HG02610 (cell line): ENCODE measurements around the gene SND1.

Experiments used
- ATAC-seq: cut with Tn5 transposase; IDR thresholded peaks from one replicate; pipeline ENCODE4 v1.9.1; 2021; ENCODE audit warnings: mild to moderate bottlenecking, moderate library complexity; ENCODE audit not compliant: unreplicated experiment

SND1 gene

DNA sequence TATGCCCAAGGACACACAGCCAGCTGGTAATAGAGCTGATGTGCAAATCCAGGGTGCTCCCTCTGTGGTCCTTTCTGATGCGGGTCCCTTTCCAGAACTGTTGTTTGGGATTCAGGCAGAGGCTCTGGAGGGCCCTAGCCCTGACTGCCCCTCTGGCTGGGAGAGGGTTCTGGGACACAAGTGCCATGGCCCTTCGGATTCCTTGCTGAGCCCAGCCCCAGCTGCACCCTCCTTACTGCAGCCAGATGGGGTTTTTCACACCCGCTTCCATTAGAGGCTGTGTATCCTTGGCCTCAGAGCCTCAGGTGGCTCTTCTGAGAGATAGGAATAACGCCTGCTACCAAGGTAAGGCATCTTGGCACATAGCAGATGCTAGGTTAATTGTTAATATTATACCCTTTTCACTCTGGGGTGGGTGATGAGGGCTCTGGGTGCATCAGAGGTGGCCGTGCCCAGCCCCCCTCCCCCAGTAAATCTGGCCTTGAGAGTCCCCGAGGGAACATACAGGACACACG is 469.0 kb downstream of the SND1 start:
- no peak for ATAC-seq

DNA sequence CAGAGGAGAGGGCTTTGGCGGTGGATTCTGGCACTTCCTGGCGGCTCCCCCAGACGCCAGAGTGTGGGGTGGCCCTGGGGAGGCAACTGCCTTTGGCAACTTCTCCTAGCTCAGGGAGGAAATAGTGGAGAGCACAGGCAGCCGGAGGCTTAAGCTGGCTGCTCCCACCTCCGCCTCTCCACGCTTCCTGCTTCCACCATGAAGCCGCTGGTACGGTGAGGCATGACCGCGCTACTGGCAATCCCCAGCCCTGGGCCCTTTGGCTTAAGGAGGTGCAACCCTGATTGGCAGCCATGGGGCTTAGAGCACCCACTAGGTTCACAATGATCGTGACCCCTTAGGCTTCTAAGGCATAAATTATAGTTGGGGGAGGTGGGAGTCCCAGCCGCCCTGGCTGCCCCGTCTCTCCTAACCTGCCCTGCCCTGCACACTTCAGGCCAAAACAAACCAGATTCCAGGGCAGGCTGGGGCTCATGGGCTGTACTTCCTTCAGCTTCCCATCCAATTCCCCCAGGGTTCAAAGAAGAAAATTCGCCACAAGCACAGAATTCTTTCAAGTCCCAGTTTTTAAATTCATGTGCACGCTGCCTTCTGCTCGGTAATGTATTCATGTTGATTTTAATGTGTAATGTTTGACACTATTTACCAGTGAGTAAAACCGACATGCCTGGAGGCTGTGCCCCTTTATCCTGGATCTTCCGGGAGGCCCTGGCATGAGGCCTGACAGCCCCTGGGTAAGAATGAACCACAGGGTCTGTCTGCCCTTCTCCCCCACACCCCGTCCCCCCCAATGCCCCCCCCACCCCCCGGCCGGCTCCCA is 469.9 kb downstream of the SND1 start:
- no peak for ATAC-seq

DNA sequence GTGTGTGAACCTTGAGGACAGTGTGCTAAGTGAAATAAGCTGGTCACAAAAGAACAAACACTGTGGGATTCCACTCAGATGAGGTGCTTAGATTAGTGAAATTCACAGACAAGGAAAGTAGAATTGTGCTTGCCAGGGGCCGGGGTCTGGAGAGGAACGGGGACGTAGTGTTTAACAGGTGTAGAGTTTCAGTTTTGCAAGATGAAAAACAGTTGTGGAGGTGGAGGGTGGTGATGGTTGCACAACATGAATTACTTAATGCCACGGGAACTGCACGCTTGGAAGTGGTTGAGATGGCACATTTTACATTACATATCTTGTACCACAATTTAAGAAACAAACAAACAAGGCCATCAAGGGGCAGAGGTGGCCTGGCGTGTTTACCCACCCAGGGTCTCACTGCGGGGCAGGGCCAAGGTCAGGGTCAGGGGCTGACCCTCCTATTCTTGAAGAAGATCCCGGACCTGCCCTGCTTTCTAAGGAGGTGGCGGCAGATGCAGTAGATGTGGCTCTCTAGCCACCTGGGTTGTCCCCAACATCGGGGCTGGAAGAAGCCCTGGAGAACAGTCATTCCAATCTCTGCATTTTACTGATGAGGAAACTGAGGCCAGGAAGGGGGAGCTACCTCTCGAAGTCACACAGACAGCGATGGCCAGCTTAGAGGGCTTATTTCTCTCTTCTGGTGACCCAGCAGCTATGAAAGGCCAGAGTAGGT is 470.7 kb downstream of the SND1 start:
- no peak for ATAC-seq

DNA sequence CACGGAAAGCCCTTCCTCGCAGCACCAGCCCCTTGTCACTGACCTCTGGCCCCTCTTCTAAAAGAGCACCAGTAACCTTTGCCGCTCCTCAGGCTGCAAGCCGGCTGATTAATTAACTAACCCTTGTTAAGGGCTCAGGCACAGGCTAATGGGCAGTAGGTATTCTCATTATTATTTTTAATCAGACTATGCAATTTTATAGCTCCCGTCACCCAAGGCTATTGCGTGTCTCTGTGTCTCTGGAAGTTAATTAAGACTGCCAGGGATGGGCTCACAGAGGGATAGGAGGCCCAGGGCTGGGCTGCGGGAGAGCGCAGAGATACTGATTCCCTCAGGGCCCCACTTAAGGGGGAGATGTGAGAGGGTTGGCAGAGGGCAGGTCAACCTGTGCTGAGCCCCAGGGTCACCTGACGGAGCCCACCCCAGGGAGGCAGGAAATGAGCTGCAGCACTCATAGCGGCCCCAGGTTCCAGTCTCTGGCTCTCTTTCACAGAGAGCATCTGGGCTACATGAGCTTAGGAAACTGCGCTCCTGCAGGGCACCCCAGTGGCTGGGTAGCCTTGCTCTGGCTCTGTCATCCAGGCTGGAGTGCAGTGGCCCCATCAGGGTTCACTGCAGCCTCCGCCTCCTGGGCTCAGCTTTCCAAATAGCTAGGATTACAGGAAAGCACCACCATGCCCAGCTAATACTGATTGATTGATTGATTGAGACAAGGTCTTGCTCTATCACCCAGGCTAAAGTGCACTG is 471.5 kb downstream of the SND1 start:
- ATAC-seq, result no peak

DNA sequence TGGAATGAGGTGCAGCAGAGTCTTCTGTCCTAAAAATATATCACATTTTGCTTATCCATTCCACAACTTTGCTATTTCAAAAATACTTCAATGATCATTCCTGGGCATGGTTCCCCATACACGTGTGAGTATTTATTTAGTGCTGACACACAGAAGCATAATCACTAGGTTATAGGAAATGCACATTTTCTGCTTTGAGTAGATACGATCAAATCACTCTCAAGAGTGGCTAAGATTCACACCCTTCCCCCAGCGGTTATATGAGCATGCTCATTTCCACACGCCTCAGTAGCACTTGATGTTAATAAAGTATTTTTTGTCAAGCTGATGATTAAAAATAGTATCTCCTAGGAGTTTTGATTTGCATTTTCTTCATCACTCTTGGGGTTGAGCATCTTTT is 472.8 kb downstream of the SND1 start:
- ATAC-seq, result no peak

DNA sequence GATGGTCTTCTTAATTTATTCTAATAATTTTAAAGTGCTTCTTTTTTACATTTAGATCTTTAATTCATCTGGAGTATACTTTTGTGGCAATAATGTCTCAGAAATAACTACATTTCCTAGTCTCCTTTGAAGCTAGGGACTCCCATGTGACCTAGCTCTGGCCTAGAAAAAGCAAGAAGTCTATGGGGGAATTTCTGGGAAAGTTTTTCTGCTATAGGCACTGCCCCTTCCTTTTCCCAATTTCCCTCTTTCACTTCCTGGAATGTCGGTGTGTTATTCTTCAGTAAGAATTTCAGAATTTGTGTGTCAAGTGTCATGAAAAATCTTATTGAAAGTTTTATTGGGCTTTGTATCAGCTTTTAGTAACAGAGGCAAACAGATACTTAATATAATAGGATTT is 473.8 kb downstream of the SND1 start:
- ATAC-seq, result no peak

DNA sequence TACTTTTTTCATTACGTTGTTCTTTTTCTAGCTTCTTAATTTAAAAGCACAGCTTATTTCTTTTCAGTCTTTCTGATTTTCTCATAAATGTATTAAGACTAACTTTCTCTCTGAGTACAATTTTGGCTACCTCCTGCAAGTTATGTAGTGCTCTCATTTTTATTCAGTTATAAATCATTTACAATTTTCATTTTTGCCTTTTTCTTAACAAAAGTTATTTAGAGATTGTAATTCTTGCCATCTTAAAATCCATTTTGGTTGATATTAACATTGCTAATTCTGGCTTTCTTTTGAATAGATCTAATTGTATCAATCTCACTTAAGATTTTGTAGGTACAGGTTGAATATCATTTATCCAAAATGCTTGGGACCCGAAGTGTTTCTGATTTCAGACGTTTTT is 476.4 kb downstream of the SND1 start:
- ATAC-seq, result no peak

DNA sequence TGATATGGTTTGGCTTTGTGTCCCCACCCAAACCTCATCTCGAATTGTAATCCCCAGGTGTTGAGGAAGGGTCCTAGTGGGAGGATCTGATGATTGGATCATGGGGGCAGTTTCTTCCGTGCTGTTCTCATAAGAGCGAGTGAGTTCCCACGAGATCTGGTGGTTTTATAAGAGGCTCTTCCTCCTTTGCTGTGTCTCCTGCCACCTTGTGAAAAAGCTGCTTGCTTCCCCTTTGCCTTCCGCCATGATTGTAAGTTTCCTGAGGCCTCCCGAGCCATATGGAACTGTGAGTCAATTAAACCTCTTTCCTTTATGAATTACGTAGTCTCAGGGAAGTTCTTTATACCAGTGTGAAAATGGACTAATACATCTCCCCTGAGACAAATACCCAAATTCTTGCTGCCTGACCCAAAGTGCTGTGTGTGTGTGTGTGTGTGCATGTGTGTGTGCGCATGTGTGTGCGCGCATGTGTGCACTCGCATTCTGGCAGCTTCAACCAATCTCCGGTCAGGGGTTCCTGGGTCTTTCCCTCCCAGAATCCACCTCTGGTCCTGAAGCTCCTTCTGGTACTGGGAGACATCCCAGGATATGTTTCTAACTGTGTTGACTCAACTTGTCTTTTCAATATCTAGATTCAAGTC is 477.4 kb downstream of the SND1 start:
- no peak for ATAC-seq

DNA sequence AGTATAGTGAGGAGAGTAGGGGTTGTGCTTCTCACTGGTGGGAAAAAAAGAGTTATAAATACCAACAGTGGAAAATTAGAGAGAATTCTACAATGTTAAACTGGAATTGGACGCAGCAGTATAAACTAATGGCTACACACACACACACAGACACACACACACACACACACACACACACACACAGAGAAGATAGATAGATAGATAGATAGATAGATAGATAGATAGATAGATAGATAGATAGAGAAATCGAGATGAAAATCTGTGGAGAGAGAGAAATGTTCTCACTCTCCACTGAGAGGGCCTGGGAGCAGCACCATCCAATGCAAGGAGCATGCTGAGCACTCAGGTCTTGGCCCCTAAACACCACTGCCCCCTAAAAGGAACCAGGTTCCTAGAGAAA is 479.1 kb downstream of the SND1 start:
- ATAC-seq, result no peak

DNA sequence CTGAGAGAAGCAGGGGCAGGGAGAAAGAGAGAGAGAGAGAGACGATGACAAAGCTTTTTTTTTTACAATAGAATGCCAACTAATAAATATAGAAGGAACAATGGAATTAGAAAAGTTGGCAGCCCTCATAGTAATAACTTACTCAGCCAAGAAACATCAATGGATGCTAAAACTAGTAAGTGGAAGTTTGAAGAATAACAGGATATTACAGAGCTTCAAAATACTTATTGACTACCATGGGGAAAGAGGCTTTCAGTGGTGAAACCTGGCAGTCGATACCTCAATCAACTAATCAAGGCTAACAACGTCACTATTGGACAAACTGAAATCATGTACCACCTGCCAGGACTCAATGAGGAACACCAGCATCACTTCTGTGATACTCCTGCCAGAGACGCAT is 479.7 kb downstream of the SND1 start:
- ATAC-seq, result no peak

DNA sequence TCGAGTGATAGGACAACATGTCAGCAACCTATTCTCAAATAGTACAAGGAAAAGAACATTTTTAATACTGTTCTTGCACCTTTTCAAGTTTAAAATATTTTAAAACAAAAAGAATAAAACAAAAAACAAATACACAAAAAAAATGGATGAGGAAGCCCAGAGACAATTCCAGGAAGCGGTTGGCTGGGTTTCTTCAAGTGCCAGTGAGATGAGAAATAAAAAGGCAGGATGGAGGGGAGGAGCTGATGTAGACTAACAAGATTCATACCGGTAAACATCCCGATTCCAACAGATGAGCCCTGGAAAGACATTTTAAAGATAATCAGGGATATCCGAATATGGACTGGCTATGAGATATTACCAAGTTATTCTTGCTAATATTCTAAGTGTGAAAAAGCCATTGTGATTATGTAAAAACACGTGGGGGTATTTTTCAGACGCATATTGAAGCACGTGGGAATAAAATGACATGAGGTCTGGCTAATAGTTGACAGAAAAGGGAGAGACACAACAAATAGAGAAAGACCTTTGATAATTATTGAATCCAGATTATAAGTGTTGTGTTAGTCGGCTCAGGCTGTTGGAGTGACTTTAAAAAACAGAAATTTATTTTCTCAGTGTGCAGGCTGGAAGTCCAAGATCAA is 480.6 kb downstream of the SND1 start:
- no peak for ATAC-seq

DNA sequence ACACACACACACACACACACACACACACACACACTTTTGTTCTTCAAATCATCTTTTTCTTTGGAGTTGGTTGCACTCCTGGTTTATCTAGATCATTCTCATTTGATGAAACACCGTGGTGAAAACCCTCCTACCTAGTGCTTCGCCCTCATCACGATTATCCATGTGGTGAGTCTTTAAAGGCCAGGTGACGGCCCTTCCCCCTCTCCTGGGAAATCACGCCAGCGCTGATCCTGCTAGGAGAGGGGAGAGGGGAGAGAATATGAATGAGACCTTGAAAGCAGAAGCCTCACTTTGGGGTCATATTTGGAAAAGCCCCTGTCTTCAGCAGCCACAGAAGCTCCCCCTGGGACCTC is 483.1 kb downstream of the SND1 start:
- ATAC-seq, result no peak

DNA sequence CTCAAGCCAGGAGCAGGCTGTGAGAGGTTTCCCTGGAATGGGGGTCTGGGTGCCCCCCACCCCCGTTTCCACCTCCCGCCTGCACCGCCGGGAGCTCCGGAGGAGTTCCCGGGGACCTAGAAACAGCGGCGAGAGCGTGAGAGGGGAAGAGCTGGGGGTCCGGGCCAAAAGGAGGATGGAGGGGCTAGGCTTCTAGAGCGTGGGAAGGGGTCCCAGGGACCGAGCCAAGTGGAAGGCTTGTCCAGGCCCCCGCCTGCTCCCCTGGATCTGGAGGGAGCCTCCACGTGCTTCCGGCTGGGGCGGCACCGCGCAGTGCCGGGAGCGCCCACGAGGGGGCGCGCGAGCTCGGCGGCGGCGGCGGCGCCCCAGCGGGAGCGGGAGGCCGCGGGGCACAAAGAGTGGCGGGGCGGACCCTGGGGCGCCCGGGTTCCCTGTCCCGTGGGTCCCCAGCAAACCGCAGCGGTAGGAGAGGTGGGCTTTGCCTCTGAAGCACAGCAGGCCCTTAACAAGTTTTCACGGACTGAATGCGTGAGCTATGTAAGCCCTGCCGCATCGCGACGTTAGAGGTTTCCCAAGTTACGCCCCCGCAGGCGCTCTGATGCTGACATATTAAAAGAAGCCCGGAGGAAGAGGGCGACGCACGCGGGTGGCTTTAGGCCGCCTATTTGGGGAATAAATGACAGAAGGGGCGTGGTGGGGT is 483.7 kb downstream of the SND1 start:
- peak; percentile 94 for ATAC-seq

DNA sequence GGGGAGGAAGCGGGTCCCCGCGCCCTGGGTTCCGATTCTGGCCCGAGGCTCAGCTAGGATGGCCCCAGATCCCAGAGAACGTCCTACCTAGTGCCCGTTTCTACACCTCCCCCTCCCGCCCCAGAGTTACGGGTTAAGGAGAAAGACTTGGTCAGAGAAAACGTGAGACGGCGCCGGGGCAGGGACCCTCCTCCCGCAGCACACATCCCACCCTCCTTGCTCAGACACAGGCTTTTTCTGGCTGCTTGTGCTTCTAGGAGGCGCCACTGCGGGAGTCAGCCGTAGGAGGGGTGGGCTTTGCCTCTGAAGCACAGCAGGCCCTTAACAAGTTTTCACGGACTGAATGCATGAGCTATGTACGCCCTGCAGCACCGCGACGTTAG is 484.2 kb downstream of the SND1 start:
- peak; percentile 19 for ATAC-seq

DNA sequence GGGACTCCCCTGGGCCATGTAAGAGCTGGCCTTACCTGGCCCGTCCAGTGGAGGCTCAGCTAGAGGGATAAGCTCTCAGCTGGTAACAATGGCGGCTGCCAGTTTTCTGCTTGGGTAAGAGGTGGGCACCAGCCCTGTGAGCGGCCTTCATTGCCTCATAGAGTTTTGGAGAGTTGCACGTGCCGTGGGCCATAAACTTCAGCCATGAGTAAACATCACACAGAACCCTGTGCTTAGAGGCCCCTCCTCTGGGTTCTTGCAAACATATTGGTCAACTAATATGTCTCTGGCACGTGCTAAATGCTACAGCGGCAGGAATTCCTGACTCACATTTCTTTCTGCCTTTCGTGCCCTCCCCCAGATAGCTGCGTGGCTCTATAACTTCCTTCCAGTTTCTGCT is 485.2 kb downstream of the SND1 start:
- no peak for ATAC-seq

DNA sequence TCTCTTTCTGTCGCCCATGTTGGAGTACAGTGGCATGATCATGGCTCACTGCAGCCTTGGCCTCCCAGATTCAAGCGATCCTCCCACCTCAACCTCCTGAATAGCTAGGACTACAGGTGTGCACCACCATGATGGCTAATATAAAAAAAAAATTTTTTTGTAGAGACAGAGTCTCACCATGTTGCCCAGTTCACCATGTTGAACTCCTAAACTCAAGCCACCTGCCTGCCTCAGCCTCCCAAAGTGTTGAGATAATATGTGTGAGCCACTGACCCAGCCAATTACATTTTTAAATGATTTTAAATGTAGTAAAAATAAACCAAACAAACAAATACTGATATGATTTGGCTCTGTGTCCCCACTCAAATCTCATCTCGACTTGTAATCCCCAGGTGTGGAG is 487.4 kb downstream of the SND1 start:
- no peak for ATAC-seq

DNA sequence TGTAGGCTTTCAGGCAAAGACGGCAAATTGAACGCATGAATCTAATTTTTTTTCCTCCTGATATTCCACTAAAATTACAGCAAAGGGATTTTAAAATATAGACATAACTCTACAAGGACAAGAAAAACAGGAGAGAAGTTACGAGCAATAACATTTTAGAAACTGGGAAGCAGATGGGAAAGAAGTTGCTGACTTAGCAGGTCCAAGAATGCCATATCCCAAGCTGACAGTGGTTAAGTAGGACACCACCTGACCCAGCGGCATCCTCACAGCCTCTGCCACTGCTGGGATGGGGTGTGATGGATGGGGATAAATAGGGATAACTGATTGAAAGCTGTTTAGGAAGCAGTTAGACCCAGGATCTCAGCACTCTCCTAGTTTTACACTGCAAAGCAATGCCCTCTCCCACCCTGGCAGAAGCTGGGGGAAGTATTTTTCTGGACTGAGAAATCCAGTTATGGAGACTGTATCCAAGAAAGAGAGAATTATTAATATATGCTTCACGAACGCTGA is 489.7 kb downstream of the SND1 start:
- ATAC-seq, result no peak
